ENCODE data around the gene PLSCR1.

The PLSCR1 gene

GRCh38 chr3:146547235-146547835, 2.9 kb upstream of the PLSCR1 start:
- H3K9ac ChIP-seq (ENCODE audit: low read depth, low read length): no peak overlapping the region
- H3K4me1 ChIP-seq (ENCODE audit: control insufficient read depth, insufficient read depth, low read length): peaks cover 18% of the 10 kb centered on the region
- no peaks in the 10 kb centered on the region for H3K27me3 ChIP-seq (ENCODE audit: control insufficient read depth, insufficient read depth, low read length)
- H3K4me3 ChIP-seq (ENCODE audit: low read depth, low read length): no peak overlapping the region
- H3K9me3 ChIP-seq (ENCODE audit: control insufficient read depth, insufficient read depth, low read length): no peaks in the 10 kb centered on the region
- H3K36me3 ChIP-seq (ENCODE audit: control insufficient read depth, insufficient read depth, low read length): no peaks in the 10 kb centered on the region

DNA sequence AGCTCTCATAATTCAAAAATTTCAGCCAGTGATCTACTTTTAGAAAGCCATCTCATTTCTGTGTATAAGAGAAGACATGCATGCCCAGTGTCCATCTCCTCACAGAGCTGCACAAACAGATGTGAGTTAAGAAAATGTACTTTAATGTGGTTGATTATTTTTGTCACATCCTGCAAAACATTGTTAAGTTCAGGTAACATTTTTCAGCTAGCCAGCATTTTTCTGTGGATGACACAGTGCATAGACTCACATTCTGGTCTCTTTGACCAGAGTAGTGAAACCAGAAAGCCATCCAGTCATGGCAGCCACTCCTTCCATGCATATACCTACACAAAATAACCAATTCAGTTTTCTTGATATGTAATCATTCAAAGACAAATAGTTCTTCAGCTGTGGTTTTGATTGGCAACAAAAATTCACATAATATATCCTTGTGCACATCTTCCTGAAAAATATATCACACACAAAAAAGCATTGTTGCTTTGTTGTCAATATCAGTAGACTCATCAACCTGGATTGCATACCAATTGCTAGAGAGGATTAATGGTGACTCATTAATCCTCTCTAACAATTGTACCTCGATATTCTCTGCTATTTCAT, 2.1 kb upstream of the PLSCR1 start:
- no peaks in the 10 kb centered on the region for H3K27me3 ChIP-seq (ENCODE audit: control insufficient read depth, insufficient read depth, low read length)
- H3K9me3 ChIP-seq (ENCODE audit: control insufficient read depth, insufficient read depth, low read length): no peaks in the 10 kb centered on the region
- no peak overlapping the region for H3K4me3 ChIP-seq (ENCODE audit: low read depth, low read length)
- H3K9ac ChIP-seq (ENCODE audit: low read depth, low read length): no peak overlapping the region
- H3K36me3 ChIP-seq (ENCODE audit: control insufficient read depth, insufficient read depth, low read length): no peaks in the 10 kb centered on the region
- H3K4me1 ChIP-seq (ENCODE audit: control insufficient read depth, insufficient read depth, low read length): peaks cover 18% of the 10 kb centered on the region

DNA sequence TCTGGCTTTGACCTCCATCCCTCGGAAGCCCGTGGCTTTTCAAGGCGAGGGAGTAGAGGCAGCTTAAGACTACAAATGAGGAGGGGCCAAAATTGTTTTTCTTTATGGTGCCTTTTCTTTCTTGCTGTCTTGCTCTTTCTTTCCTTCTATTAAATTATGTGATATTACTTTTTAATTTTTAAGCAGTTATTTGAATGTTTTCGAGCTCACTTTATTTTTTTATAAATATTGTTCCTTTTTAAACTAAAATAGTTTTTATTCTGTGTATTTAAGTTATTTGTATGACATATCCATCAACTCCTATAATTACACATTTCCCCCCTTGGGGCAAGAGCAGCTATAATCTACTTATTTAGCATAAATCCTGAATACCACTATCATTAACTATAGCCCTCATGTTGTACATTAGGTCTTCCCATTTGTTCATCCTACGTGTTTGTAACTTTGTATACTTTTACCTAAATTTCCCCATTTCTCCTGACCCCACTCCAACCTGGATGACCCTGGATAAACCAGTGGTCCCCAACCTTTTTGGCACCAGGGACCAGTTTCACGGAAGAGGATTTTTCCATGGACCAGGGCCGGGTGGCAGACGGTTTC, 622 bp upstream of the PLSCR1 start:
- H3K9ac ChIP-seq (ENCODE audit: low read depth, low read length): no peak overlapping the region
- peak overlapping the region; percentile 85 for H3K4me3 ChIP-seq (ENCODE audit: low read depth, low read length)
- no peaks in the 10 kb centered on the region for H3K27me3 ChIP-seq (ENCODE audit: control insufficient read depth, insufficient read depth, low read length)
- no peaks in the 10 kb centered on the region for H3K9me3 ChIP-seq (ENCODE audit: control insufficient read depth, insufficient read depth, low read length)
- peaks cover 6% of the 10 kb centered on the region for H3K4me1 ChIP-seq (ENCODE audit: control insufficient read depth, insufficient read depth, low read length)
- no peaks in the 10 kb centered on the region for H3K36me3 ChIP-seq (ENCODE audit: control insufficient read depth, insufficient read depth, low read length)

DNA sequence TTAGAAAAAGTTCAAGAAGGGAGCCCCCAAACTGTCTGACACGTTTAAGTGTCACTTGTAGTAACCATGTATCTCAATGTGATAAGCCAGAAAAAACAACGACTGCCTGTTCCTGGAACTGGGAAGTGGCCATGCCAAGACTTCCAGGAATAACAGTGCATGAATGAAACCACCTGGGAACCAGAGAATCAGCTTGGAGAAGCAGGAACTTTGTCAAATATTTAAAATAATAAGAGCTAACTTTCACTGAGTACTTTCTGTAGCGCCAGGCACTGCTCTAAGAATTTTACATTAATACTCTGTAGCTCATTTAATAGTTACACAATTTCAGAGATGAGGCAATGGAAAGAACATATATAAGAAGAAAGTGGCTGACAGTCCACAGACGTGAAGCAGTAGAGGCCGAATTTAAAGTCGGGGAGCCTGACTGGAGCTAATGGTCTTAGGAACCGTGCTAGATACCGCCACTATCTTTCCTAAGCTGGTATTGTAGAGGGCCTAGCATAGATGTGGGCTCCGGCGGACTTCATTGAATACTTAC, 876 bp downstream of the PLSCR1 start:
- Histone ChIP-seq H3K4me1 (ENCODE audit: control insufficient read depth, insufficient read depth, low read length) (no peaks in the 10 kb centered on the region), H3K36me3 (ENCODE audit: control insufficient read depth, insufficient read depth, low read length) (no peaks in the 10 kb centered on the region), H3K4me3 (ENCODE audit: low read depth, low read length) (peak overlapping the region; percentile 85), H3K9me3 (ENCODE audit: control insufficient read depth, insufficient read depth, low read length) (peaks cover 3% of the 10 kb centered on the region), H3K27me3 (ENCODE audit: control insufficient read depth, insufficient read depth, low read length) (no peaks in the 10 kb centered on the region), H3K9ac (ENCODE audit: low read depth, low read length) (peak overlapping the region; percentile 57)

GRCh38 chr3:146542978-146543377, 1.4 kb downstream of the PLSCR1 start:
- H3K4me1 ChIP-seq (ENCODE audit: control insufficient read depth, insufficient read depth, low read length): no peaks in the 10 kb centered on the region
- peak overlapping the region; percentile 85 for H3K4me3 ChIP-seq (ENCODE audit: low read depth, low read length)
- H3K27me3 ChIP-seq (ENCODE audit: control insufficient read depth, insufficient read depth, low read length): no peaks in the 10 kb centered on the region
- peaks cover 3% of the 10 kb centered on the region for H3K9me3 ChIP-seq (ENCODE audit: control insufficient read depth, insufficient read depth, low read length)
- no peak overlapping the region for H3K9ac ChIP-seq (ENCODE audit: low read depth, low read length)
- no peaks in the 10 kb centered on the region for H3K36me3 ChIP-seq (ENCODE audit: control insufficient read depth, insufficient read depth, low read length)

GRCh38 chr3:146542179-146542578, 2.2 kb downstream of the PLSCR1 start:
- Histone ChIP-seq H3K9ac (ENCODE audit: low read depth, low read length) (no peak overlapping the region), H3K36me3 (ENCODE audit: control insufficient read depth, insufficient read depth, low read length) (no peaks in the 10 kb centered on the region), H3K4me1 (ENCODE audit: control insufficient read depth, insufficient read depth, low read length) (no peaks in the 10 kb centered on the region), H3K27me3 (ENCODE audit: control insufficient read depth, insufficient read depth, low read length) (no peaks in the 10 kb centered on the region), H3K4me3 (ENCODE audit: low read depth, low read length) (peak overlapping the region; percentile 85), H3K9me3 (ENCODE audit: control insufficient read depth, insufficient read depth, low read length) (peaks cover 3% of the 10 kb centered on the region)

- no peak overlapping the region for H3K9ac ChIP-seq (ENCODE audit: low read depth, low read length)
- H3K4me1 ChIP-seq (ENCODE audit: control insufficient read depth, insufficient read depth, low read length): no peaks in the 10 kb centered on the region
- H3K9me3 ChIP-seq (ENCODE audit: control insufficient read depth, insufficient read depth, low read length): peaks cover 3% of the 10 kb centered on the region
- H3K4me3 ChIP-seq (ENCODE audit: low read depth, low read length): no peak overlapping the region
- no peaks in the 10 kb centered on the region for H3K27me3 ChIP-seq (ENCODE audit: control insufficient read depth, insufficient read depth, low read length)
- no peaks in the 10 kb centered on the region for H3K36me3 ChIP-seq (ENCODE audit: control insufficient read depth, insufficient read depth, low read length)
Measured at GRCh38 chr3:146540978-146541377, 3.4 kb downstream of the PLSCR1 start.

- peaks cover 3% of the 10 kb centered on the region for H3K9me3 ChIP-seq (ENCODE audit: control insufficient read depth, insufficient read depth, low read length)
- no peaks in the 10 kb centered on the region for H3K27me3 ChIP-seq (ENCODE audit: control insufficient read depth, insufficient read depth, low read length)
- no peak overlapping the region for H3K4me3 ChIP-seq (ENCODE audit: low read depth, low read length)
- no peaks in the 10 kb centered on the region for H3K36me3 ChIP-seq (ENCODE audit: control insufficient read depth, insufficient read depth, low read length)
- no peak overlapping the region for H3K9ac ChIP-seq (ENCODE audit: low read depth, low read length)
- peaks cover 1% of the 10 kb centered on the region for H3K4me1 ChIP-seq (ENCODE audit: control insufficient read depth, insufficient read depth, low read length)
Measured at GRCh38 chr3:146540236-146540635, 4.2 kb downstream of the PLSCR1 start.

GRCh38 chr3:146539315-146539714, 5.1 kb downstream of the PLSCR1 start:
- Histone ChIP-seq H3K4me3 (ENCODE audit: low read depth, low read length) (no peak overlapping the region), H3K4me1 (ENCODE audit: control insufficient read depth, insufficient read depth, low read length) (peaks cover 4% of the 10 kb centered on the region), H3K27me3 (ENCODE audit: control insufficient read depth, insufficient read depth, low read length) (no peaks in the 10 kb centered on the region)

GRCh38 chr3:146537603-146538002, 6.8 kb downstream of the PLSCR1 start:
- Histone ChIP-seq H3K36me3 (ENCODE audit: control insufficient read depth, insufficient read depth, low read length) (no peaks in the 10 kb centered on the region), H3K9me3 (ENCODE audit: control insufficient read depth, insufficient read depth, low read length) (peaks cover 3% of the 10 kb centered on the region), H3K9ac (ENCODE audit: low read depth, low read length) (no peak overlapping the region), H3K27me3 (ENCODE audit: control insufficient read depth, insufficient read depth, low read length) (no peaks in the 10 kb centered on the region), H3K4me1 (ENCODE audit: control insufficient read depth, insufficient read depth, low read length) (peaks cover 4% of the 10 kb centered on the region), H3K4me3 (ENCODE audit: low read depth, low read length) (no peak overlapping the region)

More at GRCh38 chr3:146539315-146539714, 5.1 kb downstream of the PLSCR1 start:
- H3K9me3 ChIP-seq (ENCODE audit: control insufficient read depth, insufficient read depth, low read length): peaks cover 3% of the 10 kb centered on the region
- H3K9ac ChIP-seq (ENCODE audit: low read depth, low read length): no peak overlapping the region
- H3K36me3 ChIP-seq (ENCODE audit: control insufficient read depth, insufficient read depth, low read length): no peaks in the 10 kb centered on the region

DNA sequence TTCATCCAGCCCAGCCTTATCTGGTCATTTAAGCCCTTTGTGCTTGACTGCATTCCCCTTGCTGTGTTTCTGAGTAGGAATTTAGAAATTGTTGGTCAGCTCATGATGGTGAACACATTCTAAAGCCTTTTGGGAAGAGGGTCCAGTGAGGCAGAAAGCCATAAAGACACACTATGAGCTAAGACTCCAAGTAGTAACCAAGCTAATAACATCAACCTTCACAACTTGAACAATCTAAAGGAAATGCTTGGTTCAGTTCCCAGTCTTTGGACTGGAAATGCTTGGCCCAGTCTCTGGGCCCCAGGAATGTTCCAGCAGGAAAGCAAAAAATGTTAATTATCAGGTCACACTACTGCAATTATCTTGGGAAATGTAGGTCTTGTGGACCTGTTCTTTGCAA, 7.7 kb downstream of the PLSCR1 start:
- no peak overlapping the region for H3K4me3 ChIP-seq (ENCODE audit: low read depth, low read length)
- H3K36me3 ChIP-seq (ENCODE audit: control insufficient read depth, insufficient read depth, low read length): no peaks in the 10 kb centered on the region
- no peaks in the 10 kb centered on the region for H3K27me3 ChIP-seq (ENCODE audit: control insufficient read depth, insufficient read depth, low read length)
- H3K9me3 ChIP-seq (ENCODE audit: control insufficient read depth, insufficient read depth, low read length): peaks cover 3% of the 10 kb centered on the region
- H3K9ac ChIP-seq (ENCODE audit: low read depth, low read length): no peak overlapping the region
- peaks cover 4% of the 10 kb centered on the region for H3K4me1 ChIP-seq (ENCODE audit: control insufficient read depth, insufficient read depth, low read length)

GRCh38 chr3:146532406-146532805, 12.0 kb downstream of the PLSCR1 start:
- Histone ChIP-seq H3K9ac (ENCODE audit: low read depth, low read length) (no peak overlapping the region), H3K36me3 (ENCODE audit: control insufficient read depth, insufficient read depth, low read length) (no peaks in the 10 kb centered on the region), H3K4me3 (ENCODE audit: low read depth, low read length) (no peak overlapping the region), H3K27me3 (ENCODE audit: control insufficient read depth, insufficient read depth, low read length) (no peaks in the 10 kb centered on the region), H3K4me1 (ENCODE audit: control insufficient read depth, insufficient read depth, low read length) (peaks cover 9% of the 10 kb centered on the region), H3K9me3 (ENCODE audit: control insufficient read depth, insufficient read depth, low read length) (no peaks in the 10 kb centered on the region)
